ENCODE results near the gene ACOXL.

Gene ACOXL

DNA sequence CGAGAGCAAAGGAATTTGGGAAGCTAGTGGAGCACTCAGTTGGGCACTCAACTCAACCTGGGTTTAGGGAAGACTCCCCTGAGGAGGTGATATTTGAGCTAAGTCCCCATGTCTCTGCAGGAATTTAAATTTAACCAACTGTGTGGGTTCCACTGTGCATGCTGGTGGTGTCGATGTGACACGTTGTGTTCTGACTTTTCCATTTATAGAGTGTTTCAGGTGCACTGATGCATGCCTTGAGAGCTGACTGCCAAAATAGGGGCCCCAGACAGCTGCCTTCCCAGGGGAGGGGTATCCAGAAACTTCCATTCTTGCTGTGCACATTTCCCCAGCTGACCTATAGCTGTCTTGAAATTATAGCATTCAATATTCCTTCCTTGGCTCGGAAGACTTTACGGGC lies 324.7 kb downstream of the ACOXL start:
- TF ChIP-seq, protein P1, sequence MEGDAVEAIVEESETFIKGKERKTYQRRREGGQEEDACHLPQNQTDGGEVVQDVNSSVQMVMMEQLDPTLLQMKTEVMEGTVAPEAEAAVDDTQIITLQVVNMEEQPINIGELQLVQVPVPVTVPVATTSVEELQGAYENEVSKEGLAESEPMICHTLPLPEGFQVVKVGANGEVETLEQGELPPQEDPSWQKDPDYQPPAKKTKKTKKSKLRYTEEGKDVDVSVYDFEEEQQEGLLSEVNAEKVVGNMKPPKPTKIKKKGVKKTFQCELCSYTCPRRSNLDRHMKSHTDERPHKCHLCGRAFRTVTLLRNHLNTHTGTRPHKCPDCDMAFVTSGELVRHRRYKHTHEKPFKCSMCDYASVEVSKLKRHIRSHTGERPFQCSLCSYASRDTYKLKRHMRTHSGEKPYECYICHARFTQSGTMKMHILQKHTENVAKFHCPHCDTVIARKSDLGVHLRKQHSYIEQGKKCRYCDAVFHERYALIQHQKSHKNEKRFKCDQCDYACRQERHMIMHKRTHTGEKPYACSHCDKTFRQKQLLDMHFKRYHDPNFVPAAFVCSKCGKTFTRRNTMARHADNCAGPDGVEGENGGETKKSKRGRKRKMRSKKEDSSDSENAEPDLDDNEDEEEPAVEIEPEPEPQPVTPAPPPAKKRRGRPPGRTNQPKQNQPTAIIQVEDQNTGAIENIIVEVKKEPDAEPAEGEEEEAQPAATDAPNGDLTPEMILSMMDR (IDR thresholded peaks at IDR 0.05; ENCODE audit: borderline replicate concordance, control extremely low read depth, extremely low read depth, insufficient read depth, missing control alignments), result no peak
- peak; percentile 23 for DNase-seq (ENCODE audit: low spot score)

GRCh38 chr2:111057721-111058120 lies 325.3 kb downstream of the ACOXL start:
- TF ChIP-seq, protein P1 (IDR thresholded peaks at IDR 0.05; ENCODE audit: borderline replicate concordance, control extremely low read depth, extremely low read depth, insufficient read depth, missing control alignments), result no peak
- in situ Hi-C loops (cut with MboI; ENCODE audit: low sequenced_read_pairs, unreplicated experiment), result no loop called here
- no peak for DNase-seq (ENCODE audit: low spot score)

More for the DNA sequence above, 324.7 kb downstream of the ACOXL start:
- in situ Hi-C loops (cut with MboI; ENCODE audit: low sequenced_read_pairs, unreplicated experiment), result no loop called here

DNA sequence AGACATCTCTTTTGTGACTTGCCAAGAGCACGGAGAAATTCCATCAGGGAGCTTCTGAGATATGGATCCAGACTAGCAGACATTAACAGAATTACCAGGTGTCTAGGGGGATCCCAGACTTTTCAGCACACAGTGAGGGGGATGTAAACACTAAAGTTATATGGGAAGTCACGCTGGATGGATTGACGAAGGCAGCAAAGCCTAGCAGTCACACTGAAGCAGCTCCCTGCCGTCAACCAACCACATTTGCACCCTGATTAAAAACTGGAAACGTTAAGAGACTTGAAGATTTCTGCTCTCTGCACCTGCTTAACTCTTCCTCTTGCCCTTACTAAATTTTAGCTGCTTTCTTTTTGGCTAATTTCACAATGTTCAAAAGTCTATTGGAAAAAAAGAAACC lies 325.9 kb downstream of the ACOXL start:
- TF ChIP-seq, protein P1 (IDR thresholded peaks at IDR 0.05; ENCODE audit: borderline replicate concordance, control extremely low read depth, extremely low read depth, insufficient read depth, missing control alignments), result no peak
- in situ Hi-C loops (cut with MboI; ENCODE audit: low sequenced_read_pairs, unreplicated experiment), result no loop called here
- no peak for DNase-seq (ENCODE audit: low spot score)

GRCh38 chr2:111061191-111061590 lies 328.8 kb downstream of the ACOXL start:
- DNase-seq (ENCODE audit: low spot score), result no peak
- TF ChIP-seq, protein P1 (IDR thresholded peaks at IDR 0.05; ENCODE audit: borderline replicate concordance, control extremely low read depth, extremely low read depth, insufficient read depth, missing control alignments), result no peak
- in situ Hi-C loops (cut with MboI; ENCODE audit: low sequenced_read_pairs, unreplicated experiment), result no loop called here

GRCh38 chr2:111062417-111062816 lies 330.0 kb downstream of the ACOXL start:
- DNase-seq (ENCODE audit: low spot score), result no peak
- in situ Hi-C loops (cut with MboI; ENCODE audit: low sequenced_read_pairs, unreplicated experiment), result no loop called here
- TF ChIP-seq, protein P1 (IDR thresholded peaks at IDR 0.05; ENCODE audit: borderline replicate concordance, control extremely low read depth, extremely low read depth, insufficient read depth, missing control alignments), result no peak

GRCh38 chr2:111066062-111066593 lies 333.8 kb downstream of the ACOXL start:
- in situ Hi-C loops (cut with MboI; ENCODE audit: low sequenced_read_pairs, unreplicated experiment), result no loop called here
- no peak for DNase-seq (ENCODE audit: low spot score)
- TF ChIP-seq, protein P1 (IDR thresholded peaks at IDR 0.05; ENCODE audit: borderline replicate concordance, control extremely low read depth, extremely low read depth, insufficient read depth, missing control alignments), result no peak

All from GM13976 (cell line).